Heart left ventricle (tissue), 16 donors: ENCODE results near the gene ASTN2. TPM values are rescaled to one million over a fixed set of nuclear protein-coding genes. Genes with fewer than 3 reads are reported as not detected.

Source experiments
- ATAC-seq, 4 donors: fragments of 200-7000 bp; cut with Tn5 transposase; one replicate each; pipeline ENCODE4 v1.9.1; 2020 to 2022; ENCODE audit warnings: moderate library complexity in 4 of 4, mild to moderate bottlenecking in 3 of 4, moderate number of reproducible peaks in 1 of 4
- DNase-seq, 5 donors: peaks; one replicate each; pipeline ENCODE4 v3.0.0-alpha.2; 2020
- H3K27ac ChIP-seq, 12 donors: fragments of 200-600 bp; sonication (generic) in 4 of 12; one replicate each; pipeline versions ENCODE4 v1.5.0 to v1.8.0; 2016 to 2022; ENCODE audit warnings: mild to moderate bottlenecking in 2 of 12
- H3K27me3 ChIP-seq, 9 donors: fragments of 200-600 bp; sonication (generic) in 2 of 9; one replicate each; pipeline versions ENCODE4 v1.5.1 to v1.8.0; 2016 to 2022; ENCODE audit warnings: mild to moderate bottlenecking in 3 of 9
- H3K36me3 ChIP-seq, 9 donors: fragments of 200-600 bp; sonication (generic) in 2 of 9; one replicate each; pipeline versions ENCODE4 v1.5.0 to v1.8.0; 2018 to 2022; ENCODE audit warnings: mild to moderate bottlenecking in 2 of 9
- H3K4me1 ChIP-seq, 12 donors: fragments of 200-600 bp; sonication (generic) in 4 of 12; one replicate each; pipeline versions ENCODE4 v1.5.0 to v1.8.0; 2016 to 2022; ENCODE audit warnings: mild to moderate bottlenecking in 3 of 12
- H3K4me3 ChIP-seq, 12 donors: fragments of 200-600 bp; sonication (generic) in 4 of 12; one replicate each; pipeline versions ENCODE4 v1.5.0 to v1.8.0; 2017 to 2022; ENCODE audit warnings: mild to moderate bottlenecking in 9 of 12, moderate library complexity in 4 of 12
- H3K9me3 ChIP-seq, 12 donors: fragments of 200-600 bp; sonication (generic) in 4 of 12; one replicate each; pipeline versions ENCODE4 v1.5.0 to v1.8.0; 2016 to 2022; ENCODE audit warnings: mild to moderate bottlenecking in 1 of 12
- POLR2A ChIP-seq, 2 donors: fragments of 450-650 bp; IDR thresholded peaks; one replicate each; pipeline ENCODE4 v1.6.1; 2017; ENCODE audit warnings: antibody characterized with exemption in 2 of 2, mild to moderate bottlenecking in 2 of 2, moderate library complexity in 2 of 2
- WGBS, 4 donors: extraction: QIAGEN DNeasy Blood & Tissue Kit in 2 of 4; methylation state at CpG; one replicate each; pipeline versions ENCODE4 v1.1.5 to v1.1.7; 2013 to 2018; 5-methylcytosine and 5-hydroxymethylcytosine counted together
- intact Hi-C, 10 donors: fragments of 100-400 bp; cut with DNase I; formaldehyde crosslinking; loops; one replicate each; pipeline versions ENCODE4 v1.11.1 to v1.14.2; 2022
- polyA plus RNA-seq, 2 donors: library from polyadenylated mRNA; stranded (reverse); fragments of 200-250 nt; gene quantifications; one replicate each; pipeline ENCODE4 v1.2.3, GENCODE V29; 2013
- total RNA-seq, 9 donors: library from RNA; depleted of rRNA in 2 of 9; stranded (reverse); fragments of >200 nt in 2 of 9; fragmentation: NEBNext Ultra II Directional in 3 of 9; extraction: Animal tissue kit (Norgen Biotek cat#: 25700) in 3 of 9; gene quantifications; one replicate each; pipeline versions ENCODE4 v1.1.0 to v1.2.4, GENCODE V29; 2016 to 2023
- TF ChIP-seq, protein P1 (sequence below), 12 donors: fragments of 200-600 bp; sonication (generic) in 4 of 12; IDR thresholded peaks; one replicate each; pipeline versions ENCODE4 v1.5.0 to v1.8.0; 2018 to 2022; ENCODE audit warnings: antibody characterized with exemption in 12 of 12, mild to moderate bottlenecking in 5 of 12
- donor health status: ischemic (EF 13 %, LVEDD 7.1; RV severe dilation, severe dysfunction).
- donor health status: healthy with polysubstance abuse.
- donor health status: DM: no; HTN: yes; CAD: no.
- donor health status: DM: no; HTN: no; CAD: no.
- donor health status: ischemic (EF 25% LVEDD 6.9; RV normal size, moderate dysfunction).
- donor health status: ischemic (EF 25% LVEDD 5.7; RV mildly dilated, moderate dysfunction).
- donor health status: healthy.
- donor health status: DM: yes; HTN: yes; CAD: no.
- donor health status: ischemic (EF 35%, LVEDD 5.7; RV mildly dilated, moderate dysfunction).
- donor health status: nonischemic (EF 11% LVEDD 7.7; RV severe dilation, severe dysfunction).
- donor health status: DM: yes; HTN: yes; CAD: no.
- donor health status: PGD.
- donor health status: ischemic (EF 29% LVEDD 5.4; RV normal size, mild dysfunction).
- donor health status: nonischemic (EF 23%, LVEDD 6.1; RV moderate dilation, normal function).

ASTN2 gene
- total and polyA plus RNA-seq, 11 donors = 2.5 to 6.0 (median 3.5) TPM

DNA sequence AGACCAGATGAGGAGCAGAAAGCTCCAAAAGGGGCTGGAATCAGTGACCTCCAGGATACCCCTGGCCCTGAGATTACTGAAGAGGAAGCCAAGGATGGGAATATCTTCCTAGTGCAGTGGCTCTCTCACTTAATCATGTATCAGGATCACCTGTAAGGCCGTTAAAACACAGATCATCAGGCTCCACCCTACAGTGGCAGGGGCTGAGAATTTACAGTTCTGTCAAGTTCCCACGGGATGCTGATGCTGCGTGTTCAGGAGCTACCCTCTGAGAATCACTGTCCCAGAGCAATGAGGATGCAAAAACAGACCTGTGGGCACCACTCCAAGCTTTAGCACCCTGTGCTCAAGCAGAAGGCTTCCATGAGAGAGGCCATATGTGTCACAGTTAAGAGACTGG, 291.9 kb downstream of the ASTN2 start:
- TF ChIP-seq, protein P1, sequence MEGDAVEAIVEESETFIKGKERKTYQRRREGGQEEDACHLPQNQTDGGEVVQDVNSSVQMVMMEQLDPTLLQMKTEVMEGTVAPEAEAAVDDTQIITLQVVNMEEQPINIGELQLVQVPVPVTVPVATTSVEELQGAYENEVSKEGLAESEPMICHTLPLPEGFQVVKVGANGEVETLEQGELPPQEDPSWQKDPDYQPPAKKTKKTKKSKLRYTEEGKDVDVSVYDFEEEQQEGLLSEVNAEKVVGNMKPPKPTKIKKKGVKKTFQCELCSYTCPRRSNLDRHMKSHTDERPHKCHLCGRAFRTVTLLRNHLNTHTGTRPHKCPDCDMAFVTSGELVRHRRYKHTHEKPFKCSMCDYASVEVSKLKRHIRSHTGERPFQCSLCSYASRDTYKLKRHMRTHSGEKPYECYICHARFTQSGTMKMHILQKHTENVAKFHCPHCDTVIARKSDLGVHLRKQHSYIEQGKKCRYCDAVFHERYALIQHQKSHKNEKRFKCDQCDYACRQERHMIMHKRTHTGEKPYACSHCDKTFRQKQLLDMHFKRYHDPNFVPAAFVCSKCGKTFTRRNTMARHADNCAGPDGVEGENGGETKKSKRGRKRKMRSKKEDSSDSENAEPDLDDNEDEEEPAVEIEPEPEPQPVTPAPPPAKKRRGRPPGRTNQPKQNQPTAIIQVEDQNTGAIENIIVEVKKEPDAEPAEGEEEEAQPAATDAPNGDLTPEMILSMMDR (IDR thresholded peaks at IDR 0.05) = no peak
- no peak for TF ChIP-seq POLR2A (IDR thresholded peaks at IDR 0.05)
- Histone ChIP-seq H3K4me3 (no peak overlapping the region), H3K4me1 (no peaks in the 10 kb centered on the region), H3K27ac (no peak overlapping the region), H3K36me3 (no peaks in the 10 kb centered on the region), H3K27me3 (no peaks in the 10 kb centered on the region), H3K9me3 (no peaks in the 10 kb centered on the region)
- no peak for ATAC-seq
- DNase-seq = no peak
- 62 to 78% (median 68%) methylated on average over 3 of the region's 3 CpGs for WGBS, 4 donors
- intact Hi-C loops = no loop called here

DNA sequence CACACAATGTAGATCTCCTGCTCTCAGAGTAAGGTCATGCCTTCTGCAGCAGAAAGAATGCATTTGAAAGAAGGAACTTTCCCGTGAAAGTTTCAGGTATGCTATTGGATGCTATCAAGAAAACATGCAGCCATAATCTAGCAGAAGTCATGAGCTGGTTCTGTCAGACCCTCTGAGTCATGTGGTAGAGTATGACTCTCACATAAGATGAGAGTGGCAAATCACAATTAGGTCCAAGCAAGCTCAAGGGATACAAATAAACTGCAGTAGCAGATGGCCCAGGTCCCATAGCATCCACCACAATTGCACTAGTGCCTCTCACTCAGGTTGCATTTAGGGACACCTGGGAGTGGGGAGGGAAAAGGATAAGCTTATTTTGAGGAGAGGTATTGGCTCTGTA, 292.8 kb downstream of the ASTN2 start:
- Histone ChIP-seq H3K4me1 (no peaks in the 10 kb centered on the region), H3K27me3 (no peaks in the 10 kb centered on the region), H3K9me3 (no peaks in the 10 kb centered on the region), H3K36me3 (no peaks in the 10 kb centered on the region), H3K4me3 (no peak overlapping the region), H3K27ac (no peak overlapping the region)
- intact Hi-C loops = no loop called here
- TF ChIP-seq POLR2A (IDR thresholded peaks at IDR 0.05) = no peak
- TF ChIP-seq, protein P1 (IDR thresholded peaks at IDR 0.05) = no peak
- DNase-seq (no peak), ATAC-seq (no peak)
- 84 to 89% (median 88%) methylated on average over 1 of the region's 1 CpG for whole genome bisulfite sequencing, 4 donors

DNA sequence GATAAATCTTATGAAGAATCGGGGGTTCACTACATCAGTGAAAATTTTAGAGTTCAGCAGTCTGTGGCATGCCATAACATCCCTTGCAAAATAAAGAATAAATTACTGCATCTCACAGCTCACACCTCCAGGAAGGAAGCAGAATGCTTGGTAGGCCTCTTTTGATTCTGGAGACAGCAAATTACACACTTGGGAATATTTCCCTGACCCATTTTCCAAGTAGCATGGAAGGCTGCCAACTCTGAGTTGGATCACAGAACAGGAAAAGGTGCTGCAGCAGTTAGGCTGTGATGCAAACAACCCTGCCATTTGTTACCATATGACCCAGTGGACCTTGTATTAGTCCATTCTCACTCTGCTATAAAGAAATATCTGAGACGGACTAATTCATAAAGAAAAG, 293.5 kb downstream of the ASTN2 start:
- no peak for DNase-seq
- no peak for ATAC-seq

DNA sequence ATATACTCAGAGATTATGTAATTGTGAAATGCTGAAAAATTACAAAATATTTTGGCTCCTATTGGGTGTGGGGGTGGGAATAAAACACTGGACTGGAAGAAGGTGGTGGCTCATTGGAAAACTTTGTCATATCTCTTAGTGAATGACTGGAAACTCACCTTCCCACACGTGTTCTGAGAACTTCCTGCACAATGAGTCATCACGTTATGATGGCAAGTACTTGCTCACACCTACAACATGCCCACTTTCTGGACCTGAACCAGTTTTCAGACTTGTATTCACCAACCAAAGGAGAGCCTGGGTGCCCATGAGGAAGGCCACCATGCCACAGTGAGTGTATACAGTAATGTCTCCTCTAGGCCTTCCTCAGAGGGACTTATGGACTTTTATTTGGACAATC, 294.8 kb downstream of the ASTN2 start:
- Histone ChIP-seq H3K27ac (no peak overlapping the region), H3K27me3 (no peaks in the 10 kb centered on the region), H3K4me3 (no peak overlapping the region), H3K4me1 (no peaks in the 10 kb centered on the region), H3K9me3 (no peaks in the 10 kb centered on the region), H3K36me3 (no peaks in the 10 kb centered on the region)
- no peak for DNase-seq
- WGBS, 4 donors = 50 to 61% (median 55%) methylated on average over 2 of the region's 2 CpGs
- no peak for ATAC-seq
- no peak for TF ChIP-seq POLR2A (IDR thresholded peaks at IDR 0.05)
- TF ChIP-seq, protein P1 (IDR thresholded peaks at IDR 0.05) = no peak
- intact Hi-C loops = no loop called here

More for the DNA sequence above, 293.5 kb downstream of the ASTN2 start:
- 54 to 79% (median 70%) methylated on average over 2 of the region's 2 CpGs for WGBS, 4 donors
- Histone ChIP-seq H3K9me3 (no peaks in the 10 kb centered on the region), H3K27ac (no peak overlapping the region), H3K27me3 (no peaks in the 10 kb centered on the region), H3K4me3 (no peak overlapping the region), H3K36me3 (no peaks in the 10 kb centered on the region), H3K4me1 (no peaks in the 10 kb centered on the region)
- intact Hi-C loops = no loop called here
- TF ChIP-seq, protein P1 (IDR thresholded peaks at IDR 0.05) = no peak
- no peak for TF ChIP-seq POLR2A (IDR thresholded peaks at IDR 0.05)
